NB4 (cell line): ENCODE results near the gene ZNF793.

Experiments used
- CTCF ChIP-seq: IDR thresholded peaks from one replicate; pipeline ENCODE4 v1.5.1; 2012; ENCODE audit warnings: low read depth, low read length
- POLR2A ChIP-seq: IDR thresholded peaks from 2 replicates; pipeline ENCODE4 v1.6.1; 2011; ENCODE audit warnings: mild to moderate bottlenecking; ENCODE audit not compliant: insufficient read length; ENCODE audit errors: extremely low read depth

- TF ChIP-seq CTCF (no peak), POLR2A (no peak)
Observed at GRCh38 chr19:37484406-37485168, 22.2 kb upstream of the ZNF793 start.
